K562 (cell line): Measurements from ENCODE around the gene MACROD2. TPM values are rescaled to one million over a fixed set of nuclear protein-coding genes. Genes with fewer than 3 reads are reported as not detected.

Source experiments
- ATAC-seq: fragments of 200-7000 bp; cut with Tn5 transposase; 3 replicates; pipeline ENCODE4 v1.9.1; 2020; ENCODE audit warnings: moderate library complexity
- BruUV-seq: library from RNA; stranded (reverse); fragments of 400-500 nt; replicated peaks from 2 replicates; lab custom pipeline; 2021; lab: Mats Ljungman, UMichigan
- CTCF ChIA-PET: fragments of 300-600 bp; formaldehyde crosslinking; extraction: SDS; loops from one replicate; lab custom pipeline; 2021; ENCODE audit warnings: low intra/inter-chr PET ratio; lab: Yijun Ruan, JAX
- POLR2A ChIA-PET: fragments of 300-600, 350-650 bp; sonication (Branson Sonifier 250); formaldehyde crosslinking; extraction: SDS; loops from one replicate; lab custom pipeline; 2021; ENCODE audit warnings: antibody characterized with exemption, inconsistent platforms; lab: Yijun Ruan, JAX
- DNase-seq, 4 experiments: peaks; one replicate each; pipeline versions ENCODE4 v3.0.0 to v3.0.0-alpha.2; 2011 to 2018; ENCODE audit warnings: low spot score in 3 of 4, mixed read lengths in 3 of 4; ENCODE audit errors: extremely low read depth in 1 of 4
- FAIRE-seq: peaks from 2 replicates; lab custom pipeline; 2011; peaks lifted over from hg19 to GRCh38; lab: Jason Lieb, UNC
- H2AFZ ChIP-seq: 2 replicates; pipeline ENCODE4 v1.6.0; 2011; ENCODE audit warnings: low read depth, low read length, control low read depth, inconsistent platforms
- H3K27ac ChIP-seq: fragments of 200-600 bp; 3 replicates; pipeline ENCODE4 v1.8.0; 2011; ENCODE audit warnings: low read depth, mild to moderate bottlenecking, control low read depth, inconsistent platforms, low read length, moderate library complexity, mixed read lengths; ENCODE audit errors: extremely low read depth
- H3K27me3 ChIP-seq, 2 experiments: fragments of 300-600 bp in 1 of 2; 2 replicates in 1 of 2; 3 replicates in 1 of 2; pipeline versions ENCODE4 v1.6.0 to v1.8.0; 2011; ENCODE audit warnings: inconsistent platforms in 2 of 2, low read length in 2 of 2, mild to moderate bottlenecking in 1 of 2, mixed read lengths in 1 of 2, moderate library complexity in 1 of 2; ENCODE audit not compliant: control insufficient read depth in 2 of 2, insufficient read depth in 2 of 2
- H3K36me3 ChIP-seq: fragments of 300-600 bp; 3 replicates; pipeline ENCODE4 v1.8.0; 2011; ENCODE audit warnings: mild to moderate bottlenecking, low read length, inconsistent platforms; ENCODE audit not compliant: control insufficient read depth, insufficient read depth
- H3K4me1 ChIP-seq, 2 experiments: fragments of 200-600 bp in 1 of 2; replicated peaks in 1 of 2; 2 replicates in 1 of 2; 3 replicates in 1 of 2; pipeline versions ENCODE4 v1.5.1 to v1.8.0; 2011; ENCODE audit warnings: inconsistent platforms in 2 of 2, low read length in 2 of 2, mild to moderate bottlenecking in 1 of 2, mixed read lengths in 1 of 2, moderate library complexity in 1 of 2; ENCODE audit not compliant: control insufficient read depth in 2 of 2, insufficient read depth in 2 of 2
- H3K4me2 ChIP-seq: 2 replicates; pipeline ENCODE4 v1.6.1; 2011; ENCODE audit warnings: low read length, control low read depth, inconsistent platforms, mixed read lengths; ENCODE audit not compliant: insufficient read depth
- H3K4me3 ChIP-seq: fragments of 200-600 bp; sonication (generic), shearing (Covaris generic); 2 replicates; pipeline ENCODE4 v1.5.1; 2016; ENCODE audit warnings: control low read depth, inconsistent platforms
- H3K79me2 ChIP-seq: fragments of 200-600 bp; 3 replicates; pipeline ENCODE4 v1.8.0; 2011; ENCODE audit warnings: low read length, inconsistent platforms; ENCODE audit not compliant: control insufficient read depth, insufficient read depth
- H3K9ac ChIP-seq, 2 experiments: 2 replicates each; pipeline versions ENCODE4 v1.6.0 to v1.6.1; 2011; ENCODE audit warnings: low read depth in 2 of 2, low read length in 2 of 2, control low read depth in 1 of 2, inconsistent platforms in 1 of 2, mild to moderate bottlenecking in 1 of 2, mixed read lengths in 1 of 2; ENCODE audit not compliant: insufficient read depth in 1 of 2
- H3K9me1 ChIP-seq: one replicate; pipeline ENCODE4 v1.6.0; 2011; ENCODE audit warnings: inconsistent platforms, mild to moderate bottlenecking, low read length, moderate library complexity; ENCODE audit not compliant: control insufficient read depth, insufficient read depth
- H3K9me3 ChIP-seq: replicated peaks from 2 replicates; pipeline ENCODE4 v1.5.1; 2011; ENCODE audit warnings: low read depth, low read length, inconsistent platforms; ENCODE audit not compliant: control insufficient read depth, insufficient read depth
- H4K20me1 ChIP-seq: replicated peaks from 2 replicates; pipeline ENCODE4 v1.6.1; 2011; ENCODE audit warnings: low read length, inconsistent platforms, mixed read lengths; ENCODE audit not compliant: control insufficient read depth, insufficient read depth
- ARID3A ChIP-seq: IDR thresholded peaks from 2 replicates; pipeline ENCODE4 v1.6.1; 2012; ENCODE audit warnings: low read depth, low read length, improper control_type of control experiment, borderline replicate concordance
- POU5F1 ChIP-seq: fragments of 150-350 bp; IDR thresholded peaks from 2 replicates; pipeline ENCODE4 v1.6.1; 2014; ENCODE audit warnings: borderline replicate concordance, low read length, low read depth, mild to moderate bottlenecking; ENCODE audit not compliant: partially characterized antibody
- SLC30A9 ChIP-seq: fragments of 250-450 bp; sonication (Bioruptor Pico); IDR thresholded peaks from 2 replicates; pipeline ENCODE4 v1.8.0; 2022; ENCODE audit warnings: mild to moderate bottlenecking, moderate library complexity
- ZNF280B ChIP-seq: fragments of 250-450 bp; sonication (Bioruptor Pico); IDR thresholded peaks from 2 replicates; pipeline ENCODE4 v1.5.1; 2021; ENCODE audit warnings: mild to moderate bottlenecking
- ZNF518B ChIP-seq: fragments of 250-450 bp; sonication (Bioruptor Pico); IDR thresholded peaks from 2 replicates; pipeline ENCODE4 v1.5.0; 2021; ENCODE audit warnings: mild to moderate bottlenecking, moderate library complexity
- WGBS: fragments of 100-300 bp; shearing (Covaris generic); methylation state at CpG from one replicate; pipeline ENCODE4 v1.1.6; 2016; ENCODE audit warnings: low coverage, mixed read lengths; ENCODE audit not compliant: insufficient coverage; ENCODE audit errors: missing lambda C conversion rate; 5-methylcytosine and 5-hydroxymethylcytosine counted together
- in situ Hi-C: fragments of 300-500 bp; cut with MboI; formaldehyde crosslinking; loops from 4 replicates; pipeline ENCODE4 v1.15.0; 2018; ENCODE audit warnings: inconsistent platforms, mixed read lengths
- intact Hi-C: fragments of 100-400 bp; cut with micrococcal nuclease; formaldehyde crosslinking; loops from 2 replicates; pipeline ENCODE4 v1.14.2; 2022
- polyA plus RNA-seq, 8 experiments: library from polyadenylated mRNA; depleted of rRNA in 4 of 8; stranded (reverse) in 5 of 8; unstranded in 3 of 8; fragments of >200 nt; fragmentation: Nextera tagmentation in 2 of 8; fragmentation: Illumina TruSeq in 1 of 8; extraction: Ambion mirVana in 2 of 8; extraction: Trizol in 1 of 8; gene quantifications; 2 replicates each; pipeline versions ENCODE4 v1.2.1 to v1.2.3, GENCODE V29; 2011 to 2014; ENCODE audit warnings: inconsistent platforms in 1 of 8, missing spikeins in 1 of 8
- total RNA-seq, 7 experiments: library from RNA; depleted of rRNA in 6 of 7; stranded (reverse); fragments of >200 nt in 6 of 7; fragmentation: Illumina TruSeq in 2 of 7; extraction: Trizol in 2 of 7; gene quantifications; 2 replicates each; pipeline versions ENCODE4 v1.2.1 to v1.2.3, GENCODE V29; 2011 to 2021; ENCODE audit warnings: low replicate concordance in 1 of 7

MACROD2 gene
- total and polyA plus RNA-seq, 9 of the 15 experiments (the other 6 are each of a cell fraction or from before 2014, with no cell fraction given): not detected

GRCh38 chr20:14507711-14508110 is 512.4 kb downstream of the MACROD2 start:
- Histone ChIP-seq H3K79me2 (no peaks in the 10 kb centered on the region), H3K9me3 (no peaks in the 10 kb centered on the region), H3K9me1 (no peaks in the 10 kb centered on the region), H3K4me3 (no peak overlapping the region), H4K20me1 (no peaks in the 10 kb centered on the region), H3K4me2 (no peak overlapping the region), H3K4me1 (no peaks in the 10 kb centered on the region), H3K27me3 (no peaks in the 10 kb centered on the region), H3K9ac (no peak overlapping the region), H2AFZ (no peak overlapping the region), H3K36me3 (no peaks in the 10 kb centered on the region), H3K27ac (no peak overlapping the region)
- BruUV-seq: no TSS peak
- no peak for FAIRE-seq
- POLR2A ChIA-PET: no interaction called here
- CTCF ChIA-PET: no interaction called here
- no peak for DNase-seq
- TF ChIP-seq ZNF518B (no peak), SLC30A9 (CRISPR knock-in tag) (no peak), ZNF280B (CRISPR knock-in tag) (no peak), ARID3A (no peak), POU5F1 (no peak)
- intact Hi-C loops (no loop called here), in situ Hi-C loops (no loop called here)
- 0% methylated on average over 2 of the region's 2 CpGs for WGBS
- no peak for ATAC-seq
